Measurements from ENCODE around the gene ZDHHC3. TPM values are rescaled to one million over a fixed set of nuclear protein-coding genes. Genes with fewer than 3 reads are reported as not detected.

The ZDHHC3 gene
- total and polyA plus RNA-seq, 3 donors from 2014 or later: 122 to 248 (median 164) TPM

Other genes with a start within 250 kb of the ZDHHC3 start
- gene ZNF501, start 246.5 kb downstream of the ZDHHC3 start, total RNA-seq: 10 to 100 TPM; 10.2 to 12.3 TPM
- 9.2 TPM for gene ZNF501, start 246.5 kb downstream of the ZDHHC3 start, polyA plus RNA-seq (ENCODE audit: insufficient read depth, low read depth, low replicate concordance)
- 10 to 100 TPM; 14.6 to 15.1 TPM for gene KIAA1143, start 214.6 kb downstream of the ZDHHC3 start, total RNA-seq
- 14.3 TPM for gene KIAA1143, start 214.6 kb downstream of the ZDHHC3 start, polyA plus RNA-seq (ENCODE audit: insufficient read depth, low read depth, low replicate concordance)
- 10 to 100 TPM; 10.1 to 26.5 TPM for gene KIF15, start 214.4 kb downstream of the ZDHHC3 start, total RNA-seq
- gene KIF15, start 214.4 kb downstream of the ZDHHC3 start, polyA plus RNA-seq (ENCODE audit: insufficient read depth, low read depth, low replicate concordance): 16.7 TPM
- 10 to 100 TPM; 42.2 to 46.4 TPM for gene TMEM42, start 114.3 kb downstream of the ZDHHC3 start, total RNA-seq
- 42.2 TPM for gene TMEM42, start 114.3 kb downstream of the ZDHHC3 start, polyA plus RNA-seq (ENCODE audit: insufficient read depth, low read depth, low replicate concordance)
- 1 to 10 TPM in 1 of 2 donors, under 1 TPM in 1; 0.68 to 1.4 TPM for gene TGM4, start 101.6 kb downstream of the ZDHHC3 start, total RNA-seq
- gene TGM4, start 101.6 kb downstream of the ZDHHC3 start, polyA plus RNA-seq (ENCODE audit: insufficient read depth, low read depth, low replicate concordance): 1.1 TPM
- 10 to 100 TPM; 66.3 to 71.5 TPM for gene EXOSC7, start 70 bp upstream of the ZDHHC3 start, total RNA-seq
- 63.3 TPM for gene EXOSC7, start 70 bp upstream of the ZDHHC3 start, polyA plus RNA-seq (ENCODE audit: insufficient read depth, low read depth, low replicate concordance)
- gene CLEC3B, start 50.1 kb upstream of the ZDHHC3 start, total RNA-seq: 10 to 100 TPM; 86.6 to 88.8 TPM
- gene CLEC3B, start 50.1 kb upstream of the ZDHHC3 start, polyA plus RNA-seq (ENCODE audit: insufficient read depth, low read depth, low replicate concordance): 198 TPM
- 1 to 10 TPM; 1.1 to 2.7 TPM for gene CDCP1, start 170.2 kb upstream of the ZDHHC3 start, total RNA-seq
- gene CDCP1, start 170.2 kb upstream of the ZDHHC3 start, polyA plus RNA-seq (ENCODE audit: insufficient read depth, low read depth, low replicate concordance): 2.5 TPM